Hepatocyte (in vitro differentiated cells): ENCODE data around the gene SPDYA. TPM values are rescaled to one million over a fixed set of nuclear protein-coding genes. Genes with fewer than 3 reads are reported as not detected.

Experiments
- DNase-seq: peaks from one replicate; pipeline ENCODE4 v3.0.0-alpha.2; 2016; ENCODE audit warnings: low spot score
- H2AFZ ChIP-seq: fragments of 200-600 bp; sonication (generic); 2 replicates; pipeline ENCODE4 v1.6.0; 2016; ENCODE audit warnings: antibody characterized with exemption, mild to moderate bottlenecking
- H3K27ac ChIP-seq: fragments of 200-600 bp; sonication (generic); 2 replicates; pipeline ENCODE4 v1.5.1; 2016; ENCODE audit warnings: mild to moderate bottlenecking
- H3K27me3 ChIP-seq: fragments of 200-600 bp; sonication (generic); 2 replicates; pipeline ENCODE4 v1.6.1; 2016
- H3K36me3 ChIP-seq: fragments of 200-600 bp; sonication (generic); replicated peaks from 2 replicates; pipeline ENCODE4 v1.5.1; 2016; ENCODE audit warnings: low read depth; ENCODE audit not compliant: insufficient read depth
- H3K4me1 ChIP-seq: fragments of 200-600 bp; sonication (generic); 2 replicates; pipeline ENCODE4 v1.5.1; 2016; ENCODE audit warnings: mild to moderate bottlenecking, moderate library complexity; ENCODE audit not compliant: insufficient read depth
- H3K4me2 ChIP-seq: fragments of 200-600 bp; sonication (generic); 2 replicates; pipeline ENCODE4 v1.6.0; 2016
- H3K4me3 ChIP-seq: fragments of 200-600 bp; sonication (generic); 2 replicates; pipeline ENCODE4 v1.5.1; 2016; ENCODE audit warnings: mild to moderate bottlenecking
- H3K79me2 ChIP-seq: fragments of 200-600 bp; sonication (generic); 2 replicates; pipeline ENCODE4 v1.6.0; 2017; ENCODE audit warnings: mild to moderate bottlenecking
- H3K9me2 ChIP-seq: fragments of 200-600 bp; sonication (generic); replicated peaks from 2 replicates; pipeline ENCODE4 v1.6.0; 2017; ENCODE audit warnings: mild to moderate bottlenecking; ENCODE audit not compliant: insufficient read depth
- H3K9me3 ChIP-seq: fragments of 200-600 bp; sonication (generic); 2 replicates; pipeline ENCODE4 v1.5.1; 2016; ENCODE audit warnings: low read depth, mild to moderate bottlenecking
- H4K20me1 ChIP-seq: fragments of 200-600 bp; sonication (generic); 2 replicates; pipeline ENCODE4 v1.6.0; 2016; ENCODE audit warnings: mild to moderate bottlenecking; ENCODE audit not compliant: insufficient read depth, poor library complexity, severe bottlenecking
- CTCF ChIP-seq: fragments of 200-600 bp; sonication (generic); IDR thresholded peaks from 2 replicates; pipeline ENCODE4 v1.5.1; 2016; ENCODE audit warnings: antibody characterized with exemption, mild to moderate bottlenecking; ENCODE audit not compliant: poor library complexity
- EZH2 ChIP-seq: fragments of 200-600 bp; sonication (generic); IDR thresholded peaks from 2 replicates; pipeline ENCODE4 v1.6.1; 2016; ENCODE audit warnings: antibody characterized with exemption, mild to moderate bottlenecking, borderline replicate concordance
- EZH2phosphoT487 ChIP-seq: fragments of 200-600 bp; sonication (generic); IDR thresholded peaks from one replicate; pipeline ENCODE4 v1.6.1; 2018; ENCODE audit warnings: antibody characterized with exemption, mild to moderate bottlenecking, low read depth, moderate library complexity; ENCODE audit not compliant: unreplicated experiment, severe bottlenecking
- WGBS: methylation state at CpG from one replicate; pipeline ENCODE4 v1.1.6; 2016; ENCODE audit warnings: low lambda C conversion rate; ENCODE audit errors: missing lambda C conversion rate; 5-methylcytosine and 5-hydroxymethylcytosine counted together
- polyA plus RNA-seq: library from polyadenylated mRNA; unstranded; fragments of >200 nt; fragmentation: Nextera tagmentation; extraction: Ambion mirVana; gene quantifications from 2 replicates; pipeline ENCODE4 v1.2.1, GENCODE V29; 2016
- total RNA-seq: library from RNA; depleted of rRNA; stranded (reverse); fragments of >200 nt; gene quantifications from 2 replicates; pipeline ENCODE4 v1.2.3, GENCODE V29; 2014

The SPDYA gene
- total RNA-seq (1.2 and 1.7 TPM in 2 replicates), polyA plus RNA-seq (1.3 and 2.1 TPM in 2 replicates)

GRCh38 chr2:28810384-28811285, at the start of gene SPDYA:
TSS of gene SPDYA (plus strand) at chr2:28810834. CDS start at chr2:28816015, 5,181 bp downstream.
- H3K4me1 ChIP-seq = no peaks in the 10 kb centered on the region
- H3K36me3 ChIP-seq = no peaks in the 10 kb centered on the region
- no peaks in the 10 kb centered on the region for H3K27me3 ChIP-seq
- DNase-seq = peak; percentile 88
- no peaks in the 10 kb centered on the region for H3K9me3 ChIP-seq
- no peaks in the 10 kb centered on the region for H3K9me2 ChIP-seq
- H3K27ac ChIP-seq = no peak within 1 kb of the TSS
- peak within 1 kb of the TSS; percentile 77 for H2AFZ ChIP-seq
- no peaks in the 10 kb centered on the region for H3K79me2 ChIP-seq
- H3K4me2 ChIP-seq = peak within 1 kb of the TSS; percentile 96
- no peaks in the 10 kb centered on the region for H4K20me1 ChIP-seq
- WGBS = 11% methylated on average over 52 of the region's 97 CpGs
- peak within 1 kb of the TSS; percentile 58 for H3K4me3 ChIP-seq
- TF ChIP-seq CTCF (no peak), EZH2phosphoT487 (no peak), EZH2 (no peak)

GRCh38 chr2:28761420-28761819, 49.2 kb upstream of the SPDYA start:
- H3K4me1 ChIP-seq = peaks cover 9% of the 10 kb centered on the region
- DNase-seq = no peak
- no peak overlapping the region for H3K4me3 ChIP-seq
- 91% methylated on average over 3 of the region's 3 CpGs for whole genome bisulfite sequencing
- no peak overlapping the region for H3K4me2 ChIP-seq
- peaks cover 100% of the 10 kb centered on the region for H4K20me1 ChIP-seq
- no peaks in the 10 kb centered on the region for H3K27me3 ChIP-seq
- H3K36me3 ChIP-seq = no peaks in the 10 kb centered on the region
- no peak overlapping the region for H2AFZ ChIP-seq
- H3K9me3 ChIP-seq = no peaks in the 10 kb centered on the region
- H3K9me2 ChIP-seq = no peaks in the 10 kb centered on the region
- peaks cover 100% of the 10 kb centered on the region for H3K79me2 ChIP-seq
- H3K27ac ChIP-seq = no peak overlapping the region
- no peak for TF ChIP-seq EZH2
- no peak for TF ChIP-seq EZH2phosphoT487
- no peak for TF ChIP-seq CTCF

GRCh38 chr2:28764909-28765711, 45.5 kb upstream of the SPDYA start:
- H3K4me3 ChIP-seq = no peak overlapping the region
- H3K4me2 ChIP-seq = no peak overlapping the region
- no peak overlapping the region for H3K27ac ChIP-seq
- WGBS = 91% methylated on average over 8 of the region's 8 CpGs
- DNase-seq = no peak
- H3K36me3 ChIP-seq = no peaks in the 10 kb centered on the region
- no peaks in the 10 kb centered on the region for H3K27me3 ChIP-seq
- H4K20me1 ChIP-seq = peaks cover 98% of the 10 kb centered on the region
- peaks cover 4% of the 10 kb centered on the region for H3K9me3 ChIP-seq
- no peak overlapping the region for H2AFZ ChIP-seq
- H3K4me1 ChIP-seq = peaks cover 6% of the 10 kb centered on the region
- TF ChIP-seq EZH2phosphoT487 (no peak), EZH2 (no peak), CTCF (no peak)
- no peaks in the 10 kb centered on the region for H3K9me2 ChIP-seq
- H3K79me2 ChIP-seq = peaks cover 99% of the 10 kb centered on the region
